IMR-90 (cell line): ENCODE data around the gene PRDX5. TPM values are rescaled to one million over a fixed set of nuclear protein-coding genes. Genes with fewer than 3 reads are reported as not detected.
A peak's percentile ranks its signal among the peaks of the same experiment; 100 is the strongest.

Experiments
- ATAC-seq: fragments of 200-7000 bp; cut with Tn5 transposase; 2 replicates; pipeline ENCODE4 v1.9.1; 2020; ENCODE audit warnings: low read depth, mild to moderate bottlenecking, moderate library complexity
- Bru-seq: library from RNA; stranded (reverse); fragments of 400-500 nt; gene quantifications from one replicate; lab custom pipeline; 2021; lab: Mats Ljungman, UMichigan
- BruChase-seq, 2 experiments: library from RNA; stranded (reverse); fragments of 400-500 nt; gene quantifications; one replicate each; lab custom pipeline; 2021; lab: Mats Ljungman, UMichigan
- BruUV-seq: library from RNA; stranded (reverse); fragments of 400-500 nt; replicated peaks from 2 replicates; lab custom pipeline; 2021; lab: Mats Ljungman, UMichigan
- CTCF ChIA-PET: fragments of 300-600 bp; formaldehyde crosslinking; extraction: SDS; loops from one replicate; lab custom pipeline; 2021; ENCODE audit warnings: antibody characterized with exemption; lab: Yijun Ruan, JAX
- POLR2A ChIA-PET: fragments of 300-600 bp; sonication (Branson Sonifier 250); formaldehyde crosslinking; loops from one replicate; lab custom pipeline; 2022; ENCODE audit warnings: antibody characterized with exemption; ENCODE audit not compliant: unreplicated experiment; lab: Charles Lee
- DNase-seq: peaks from one replicate; pipeline ENCODE4 v3.0.0; 2013
- H2AFZ ChIP-seq: replicated peaks from 2 replicates; pipeline ENCODE3; 2013; ENCODE audit warnings: low read length, mild to moderate bottlenecking; ENCODE audit not compliant: poor library complexity
- H2AK5ac ChIP-seq: 2 replicates; pipeline ENCODE4 v1.6.1; 2013; ENCODE audit warnings: low read depth, low read length, inconsistent platforms
- H2AK9ac ChIP-seq: replicated peaks from 2 replicates; pipeline ENCODE3; 2013; ENCODE audit warnings: mild to moderate bottlenecking, low read depth, low read length, moderate library complexity; ENCODE audit not compliant: poor library complexity
- H2BK120ac ChIP-seq: 2 replicates; pipeline ENCODE4 v1.6.1; 2013; ENCODE audit warnings: low read depth, low read length, inconsistent platforms
- H2BK15ac ChIP-seq: 3 replicates; pipeline ENCODE4 v1.6.1; 2013; ENCODE audit warnings: low read depth, low read length, inconsistent platforms
- H2BK20ac ChIP-seq: 2 replicates; pipeline ENCODE4 v1.6.1; 2013; ENCODE audit warnings: low read depth, mild to moderate bottlenecking, inconsistent platforms, low read length, moderate library complexity
- H2BK5ac ChIP-seq: 2 replicates; pipeline ENCODE4 v1.6.1; 2013; ENCODE audit warnings: mild to moderate bottlenecking, low read depth, low read length, inconsistent platforms; ENCODE audit not compliant: poor library complexity, severe bottlenecking
- H3K14ac ChIP-seq: replicated peaks from 2 replicates; pipeline ENCODE4 v1.6.1; 2013; ENCODE audit warnings: low read depth, low read length, inconsistent platforms
- H3K18ac ChIP-seq: 2 replicates; pipeline ENCODE4 v1.6.1; 2013; ENCODE audit warnings: low read depth, low read length, control low read depth
- H3K23ac ChIP-seq: 2 replicates; pipeline ENCODE4 v1.6.1; 2013; ENCODE audit warnings: low read depth, low read length, inconsistent platforms
- H3K27ac ChIP-seq: 2 replicates; pipeline ENCODE4 v1.5.1; 2013; ENCODE audit warnings: mild to moderate bottlenecking, control low read depth, low read length; ENCODE audit not compliant: insufficient read depth
- H3K27me3 ChIP-seq: 2 replicates; pipeline ENCODE4 v1.6.1; 2013; ENCODE audit warnings: low read length; ENCODE audit not compliant: control insufficient read depth, insufficient read depth
- H3K36me3 ChIP-seq: 2 replicates; pipeline ENCODE4 v1.6.1; 2013; ENCODE audit warnings: low read length, mixed read lengths; ENCODE audit not compliant: control insufficient read depth, insufficient read depth
- H3K4ac ChIP-seq: 2 replicates; pipeline ENCODE4 v1.6.1; 2013; ENCODE audit warnings: low read depth, low read length, inconsistent platforms
- H3K4me1 ChIP-seq: 2 replicates; pipeline ENCODE4 v1.6.1; 2013; ENCODE audit warnings: low read length, mixed read lengths; ENCODE audit not compliant: control insufficient read depth, insufficient read depth
- H3K4me2 ChIP-seq: 2 replicates; pipeline ENCODE4 v1.6.1; 2013; ENCODE audit warnings: low read depth, mild to moderate bottlenecking, control low read depth, low read length, moderate library complexity
- H3K4me3 ChIP-seq: 2 replicates; pipeline ENCODE4 v1.5.1; 2013; ENCODE audit warnings: low read depth, mild to moderate bottlenecking, control low read depth, low read length, moderate library complexity; ENCODE audit not compliant: insufficient read depth
- H3K56ac ChIP-seq: 2 replicates; pipeline ENCODE4 v1.6.1; 2013; ENCODE audit warnings: low read length, inconsistent platforms; ENCODE audit not compliant: insufficient read depth; ENCODE audit errors: extremely low read depth
- H3K79me1 ChIP-seq, 2 experiments: 2 replicates each; pipeline ENCODE4 v1.6.1; 2013; ENCODE audit warnings: low read length in 2 of 2, inconsistent platforms in 1 of 2, low read depth in 1 of 2
- H3K9ac ChIP-seq: 2 replicates; pipeline ENCODE4 v1.6.1; 2013; ENCODE audit warnings: low read depth, low read length, control low read depth
- H3K9me1 ChIP-seq: 2 replicates; pipeline ENCODE4 v1.6.1; 2013; ENCODE audit warnings: low read length, inconsistent platforms; ENCODE audit not compliant: insufficient read depth
- H3K9me3 ChIP-seq: 2 replicates; pipeline ENCODE4 v1.6.1; 2013; ENCODE audit warnings: low read length; ENCODE audit not compliant: control insufficient read depth, insufficient read depth
- H4K20me1 ChIP-seq: 2 replicates; pipeline ENCODE4 v1.6.1; 2013; ENCODE audit warnings: low read length, inconsistent platforms; ENCODE audit not compliant: insufficient read depth
- H4K5ac ChIP-seq: 2 replicates; pipeline ENCODE4 v1.6.1; 2013; ENCODE audit warnings: mild to moderate bottlenecking, low read depth, low read length, control low read depth
- H4K8ac ChIP-seq, 2 experiments: 2 replicates each; pipeline ENCODE4 v1.6.1; 2013; ENCODE audit warnings: low read depth in 2 of 2, low read length in 2 of 2, control low read depth in 1 of 2, inconsistent platforms in 1 of 2
- H4K91ac ChIP-seq: 2 replicates; pipeline ENCODE4 v1.6.1; 2013; ENCODE audit warnings: low read depth, low read length, inconsistent platforms; ENCODE audit not compliant: insufficient read depth
- BHLHE40 ChIP-seq: fragments of 150-350 bp; IDR thresholded peaks from 2 replicates; pipeline ENCODE4 v1.6.1; 2016; ENCODE audit warnings: mild to moderate bottlenecking, low read depth, low read length
- CEBPB ChIP-seq: IDR thresholded peaks from 2 replicates; pipeline ENCODE4 v1.6.1; 2012; ENCODE audit warnings: low read depth, low read length, improper control_type of control experiment
- CHD1 ChIP-seq: IDR thresholded peaks from 2 replicates; pipeline ENCODE4 v1.6.1; 2012; ENCODE audit warnings: low read depth, low read length, improper control_type of control experiment
- FOS ChIP-seq: fragments of 150-350 bp; IDR thresholded peaks from 2 replicates; pipeline ENCODE4 v1.6.1; 2016; ENCODE audit warnings: low read depth, low read length
- MAFK ChIP-seq: IDR thresholded peaks from 2 replicates; pipeline ENCODE4 v1.6.1; 2012; ENCODE audit warnings: low read depth, low read length, improper control_type of control experiment
- MXI1 ChIP-seq: IDR thresholded peaks from 2 replicates; pipeline ENCODE4 v1.6.1; 2012; ENCODE audit warnings: low read depth, mild to moderate bottlenecking, low read length, moderate library complexity, borderline replicate concordance
- POLR2A ChIP-seq: IDR thresholded peaks from 2 replicates; pipeline ENCODE4 v1.6.1; 2012; ENCODE audit warnings: mild to moderate bottlenecking, low read depth, low read length
- RAD21 ChIP-seq: IDR thresholded peaks from 2 replicates; pipeline ENCODE4 v1.6.1; 2012; ENCODE audit warnings: low read length, improper control_type of control experiment
- RCOR1 ChIP-seq: IDR thresholded peaks from 2 replicates; pipeline ENCODE4 v1.6.1; 2012; ENCODE audit warnings: mild to moderate bottlenecking, low read length, improper control_type of control experiment; ENCODE audit not compliant: insufficient replicate concordance
- SMC3 ChIP-seq: fragments of 150-350 bp; IDR thresholded peaks from 2 replicates; pipeline ENCODE4 v1.6.1; 2016; ENCODE audit warnings: low read depth, mild to moderate bottlenecking, antibody characterized with exemption, low read length, moderate library complexity
- WGBS, 2 experiments: methylation state at CpG; one replicate each; pipeline versions ENCODE4 v1.1.5 to v1.1.7; 2013; ENCODE audit warnings: missing lambda C conversion rate in 2 of 2; ENCODE audit not compliant: insufficient read length in 1 of 2; ENCODE audit errors: extremely low coverage in 2 of 2; 5-methylcytosine and 5-hydroxymethylcytosine counted together
- dilution Hi-C: fragments of 300-500 bp; cut with HindIII; formaldehyde crosslinking; loops from one replicate; pipeline ENCODE4 v1.14.3; 2018; ENCODE audit warnings: low sequenced_read_pairs; ENCODE audit not compliant: unreplicated experiment
- in situ Hi-C: fragments of 300-500 bp; cut with MboI; formaldehyde crosslinking; loops from 3 replicates; pipeline ENCODE4 v1.14.3; 2019; ENCODE audit warnings: low sequenced_read_pairs, inconsistent platforms, mixed read lengths
- intact Hi-C: fragments of 100-400 bp; cut with micrococcal nuclease; formaldehyde crosslinking; loops from 2 replicates; pipeline ENCODE4 v1.10.0; 2022
- long read RNA-seq: library from polyadenylated mRNA; unstranded; transcript quantifications from one replicate; pipeline ENCODE4 v2.0.0, GENCODE V29; 2021; ENCODE audit not compliant: unreplicated experiment
- polyA plus RNA-seq, 3 experiments: library from polyadenylated mRNA; depleted of rRNA; stranded (reverse); fragments of >200 nt; gene quantifications; 2 replicates each; pipeline ENCODE4 v1.2.3, GENCODE V29; 2012; ENCODE audit warnings: low replicate concordance in 1 of 3
- total RNA-seq: library from RNA; depleted of rRNA; stranded (reverse); fragments of >200 nt; gene quantifications from 2 replicates; pipeline ENCODE4 v1.2.3, GENCODE V29; 2012; rRNA removed
- TF ChIP-seq, protein P1 (sequence below): conservative IDR thresholded peaks from 2 replicates; pipeline ENCODE4 v1.5.1; 2012; ENCODE audit warnings: mild to moderate bottlenecking, low read depth, low read length, improper control_type of control experiment
- TF ChIP-seq, protein P2 (sequence below): fragments of 150-350 bp; IDR thresholded peaks from 2 replicates; pipeline ENCODE4 v1.6.1; 2016; ENCODE audit warnings: low read depth, mild to moderate bottlenecking, low read length, moderate library complexity, borderline replicate concordance

Gene PRDX5
- total RNA-seq (120 and 160 TPM in 2 replicates), polyA plus RNA-seq (2012; rRNA removed) (292 and 332 TPM in 2 replicates), Bru-seq, nascent RNA (percentile 88 among the genes with signal in this experiment), BruChase-seq, experiment 1, labeled RNA remaining after a 6-hour chase (percentile 88 among the genes with signal in this experiment), BruChase-seq, experiment 2, labeled RNA remaining after a 2-hour chase (percentile 83 among the genes with signal in this experiment)
- 766 and 775 TPM in 2 replicates for polyA plus RNA-seq (2012; cell fraction: cytosol; rRNA removed)
- polyA plus RNA-seq (2012; cell fraction: nucleus; rRNA removed; ENCODE audit: low replicate concordance), result 159 and 265 TPM in 2 replicates
- long read RNA-seq, transcript PRDX5-201 (6 exons, 893 nt), result major isoform, 181 of 208 reads
- long read RNA-seq, transcript PRDX5-202 (4 exons, 463 nt), result minor isoform, 5 of 208 reads
- long read RNA-seq, partial matches to known transcripts, result 5 of 208 reads
- long read RNA-seq, other reads (novel, unspliced or antisense), result 16 of 208 reads

DNA sequence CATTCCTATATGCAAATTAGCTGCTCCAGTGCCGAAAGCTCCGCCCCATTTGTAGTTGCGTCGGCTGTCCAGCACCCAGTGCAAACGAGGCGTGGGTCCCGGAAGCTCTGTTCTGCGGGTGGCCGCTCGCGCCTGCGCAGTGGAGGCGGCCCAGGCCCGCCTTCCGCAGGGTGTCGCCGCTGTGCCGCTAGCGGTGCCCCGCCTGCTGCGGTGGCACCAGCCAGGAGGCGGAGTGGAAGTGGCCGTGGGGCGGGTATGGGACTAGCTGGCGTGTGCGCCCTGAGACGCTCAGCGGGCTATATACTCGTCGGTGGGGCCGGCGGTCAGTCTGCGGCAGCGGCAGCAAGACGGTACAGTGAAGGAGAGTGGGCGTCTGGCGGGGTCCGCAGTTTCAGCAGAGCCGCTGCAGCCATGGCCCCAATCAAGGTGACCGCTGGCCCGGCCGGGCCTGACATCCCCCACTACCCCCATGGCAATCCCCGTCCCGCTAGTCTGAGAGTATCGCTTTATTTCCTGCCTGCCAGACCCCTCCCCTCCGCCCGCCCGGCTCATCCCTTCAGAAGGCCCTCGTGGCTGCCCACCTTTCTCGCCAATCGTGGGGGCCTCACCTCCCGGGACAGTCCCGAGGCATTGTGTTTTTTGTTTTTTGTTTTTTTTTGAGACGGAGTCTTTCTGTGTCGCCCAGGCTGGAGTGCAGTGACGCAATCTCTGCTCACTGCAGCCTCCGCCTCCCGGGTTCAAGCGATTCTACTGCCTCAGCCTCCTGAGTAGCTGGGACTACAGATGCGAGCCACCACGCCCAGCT, at the start of gene PRDX5:
TSS of gene PRDX5 (plus strand) at position 161 of the 805 bp plus-strand sequence. CDS start at position 256, 95 bp downstream.
- ChIA-PET CTCF (interaction anchor here (0.5 to 2.3 kb wide), 7 partner anchors 14 to 47 kb away, joined by 3 to 27 read pairs (median 6); no protein-coding TSS in a partner anchor), POLR2A (interaction anchor here (0.6 to 1.0 kb wide), 7 partner anchors 13 to 71 kb away, joined by 3 to 4 read pairs (median 3); partner anchors contain the start of gene ESRRA)
- Histone ChIP-seq H3K36me3 (peaks cover 31% of the 10 kb centered on the region), H3K18ac (peak within 1 kb of the TSS; percentile 42), H3K56ac (peak within 1 kb of the TSS; percentile 93), H2AK9ac (peak within 1 kb of the TSS; percentile 98), H2AK5ac (peak within 1 kb of the TSS; percentile 96), H3K4me3 (peak within 1 kb of the TSS; percentile 67), H3K4me2 (peak within 1 kb of the TSS; percentile 95), H3K4me1 (peaks cover 6% of the 10 kb centered on the region), H4K20me1 (no peaks in the 10 kb centered on the region; the same call in 1 of the 2 replicates), H3K9me3 (no peaks in the 10 kb centered on the region), H2BK5ac (peak within 1 kb of the TSS; percentile 89), H2BK120ac (peak within 1 kb of the TSS; percentile 76), H3K27me3 (no peaks in the 10 kb centered on the region), H2AFZ (peak within 1 kb of the TSS; percentile 85), H3K79me1 (peaks cover 7 to 34% of the 10 kb centered on the region in 2 experiments), H3K9me1 (peaks cover 14% of the 10 kb centered on the region), H3K9ac (peak within 1 kb of the TSS; percentile 91), H4K8ac (peak within 1 kb of the TSS; percentile 91 to 99), H4K91ac (peak within 1 kb of the TSS; percentile 94), H3K27ac (peak within 1 kb of the TSS; percentile 79), H4K5ac (peak within 1 kb of the TSS; percentile 80), H2BK20ac (peak within 1 kb of the TSS; percentile 69), H3K4ac (peak within 1 kb of the TSS; percentile 98), H2BK15ac (peak within 1 kb of the TSS; percentile 76; the same call in 1 of the 3 replicates), H3K23ac (peak within 1 kb of the TSS; percentile 92), H3K14ac (peak within 1 kb of the TSS; percentile 95)
- in situ Hi-C loops, result no loop called here
- peak; percentile 94 for DNase-seq
- intact Hi-C loops, result loop anchor here (1.0 kb wide), 1 partner anchor 37 kb away; no protein-coding TSS in a partner anchor
- ATAC-seq, result peak; percentile 92
- WGBS, 2 experiments, result 0% methylated on average over 11 of the region's 61 CpGs; no CpG with 5 or more reads in 1 of the 2 experiments
- dilution Hi-C loops, result no loop called here
- BruUV-seq, result no TSS peak
- TF ChIP-seq RAD21 (peak; percentile 47), FOS (no peak), CEBPB (peak; percentile 83), SMC3 (no peak), RCOR1 (no peak), MXI1 (peak; percentile 64; the same call in 1 of the 2 replicates), POLR2A (peak; percentile 66), CHD1 (no peak), BHLHE40 (peak; percentile 56; the same call in 1 of the 2 replicates), MAFK (no peak)
- TF ChIP-seq, protein P1, sequence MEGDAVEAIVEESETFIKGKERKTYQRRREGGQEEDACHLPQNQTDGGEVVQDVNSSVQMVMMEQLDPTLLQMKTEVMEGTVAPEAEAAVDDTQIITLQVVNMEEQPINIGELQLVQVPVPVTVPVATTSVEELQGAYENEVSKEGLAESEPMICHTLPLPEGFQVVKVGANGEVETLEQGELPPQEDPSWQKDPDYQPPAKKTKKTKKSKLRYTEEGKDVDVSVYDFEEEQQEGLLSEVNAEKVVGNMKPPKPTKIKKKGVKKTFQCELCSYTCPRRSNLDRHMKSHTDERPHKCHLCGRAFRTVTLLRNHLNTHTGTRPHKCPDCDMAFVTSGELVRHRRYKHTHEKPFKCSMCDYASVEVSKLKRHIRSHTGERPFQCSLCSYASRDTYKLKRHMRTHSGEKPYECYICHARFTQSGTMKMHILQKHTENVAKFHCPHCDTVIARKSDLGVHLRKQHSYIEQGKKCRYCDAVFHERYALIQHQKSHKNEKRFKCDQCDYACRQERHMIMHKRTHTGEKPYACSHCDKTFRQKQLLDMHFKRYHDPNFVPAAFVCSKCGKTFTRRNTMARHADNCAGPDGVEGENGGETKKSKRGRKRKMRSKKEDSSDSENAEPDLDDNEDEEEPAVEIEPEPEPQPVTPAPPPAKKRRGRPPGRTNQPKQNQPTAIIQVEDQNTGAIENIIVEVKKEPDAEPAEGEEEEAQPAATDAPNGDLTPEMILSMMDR, result peak; percentile 48
- TF ChIP-seq, protein P2, sequence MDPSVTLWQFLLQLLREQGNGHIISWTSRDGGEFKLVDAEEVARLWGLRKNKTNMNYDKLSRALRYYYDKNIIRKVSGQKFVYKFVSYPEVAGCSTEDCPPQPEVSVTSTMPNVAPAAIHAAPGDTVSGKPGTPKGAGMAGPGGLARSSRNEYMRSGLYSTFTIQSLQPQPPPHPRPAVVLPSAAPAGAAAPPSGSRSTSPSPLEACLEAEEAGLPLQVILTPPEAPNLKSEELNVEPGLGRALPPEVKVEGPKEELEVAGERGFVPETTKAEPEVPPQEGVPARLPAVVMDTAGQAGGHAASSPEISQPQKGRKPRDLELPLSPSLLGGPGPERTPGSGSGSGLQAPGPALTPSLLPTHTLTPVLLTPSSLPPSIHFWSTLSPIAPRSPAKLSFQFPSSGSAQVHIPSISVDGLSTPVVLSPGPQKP, result no peak
